Measurements from ENCODE around the gene RPL10. TPM values are rescaled to one million over a fixed set of nuclear protein-coding genes. Genes with fewer than 3 reads are reported as not detected.

The RPL10 gene
- total RNA-seq, 2 experiments from 2014 or later, result 3,597 to 3,654 TPM

GRCh38 chrX:154440623-154441357 is 42.6 kb downstream of the RPL10 start:
- Mint-ChIP-seq H3K27me3 (no peaks in the 10 kb centered on the region), H3K9me3 (no peaks in the 10 kb centered on the region), H3K36me3 (peaks cover 24% of the 10 kb centered on the region), H3K4me3 (no peak overlapping the region), H3K27ac (peak overlapping the region; percentile 19), H3K4me1 (ENCODE audit: low read depth) (peaks cover 27% of the 10 kb centered on the region)
- no peak for DNase-seq
- POLR2A ChIA-PET, result no interaction called here
- intact Hi-C loops (cut with micrococcal nuclease), result loop anchor here (5.0 kb wide), 1 partner anchor 37 kb away; the partner anchor contains the start of gene LAGE3
- CTCF ChIA-PET, result no interaction called here

- intact Hi-C loops (cut with micrococcal nuclease), result loop anchor here (5.0 kb wide), 1 partner anchor 36 kb away; the partner anchor contains the start of gene LAGE3
- Mint-ChIP-seq H3K4me1 (ENCODE audit: low read depth) (peaks cover 28% of the 10 kb centered on the region), H3K27ac (peak overlapping the region; percentile 5), H3K4me3 (no peak overlapping the region), H3K27me3 (no peaks in the 10 kb centered on the region), H3K9me3 (no peaks in the 10 kb centered on the region), H3K36me3 (peaks cover 21% of the 10 kb centered on the region)
- no peak for DNase-seq
- ChIA-PET CTCF (no interaction called here), POLR2A (no interaction called here)
Measured at GRCh38 chrX:154441564-154441963, 43.4 kb downstream of the RPL10 start.

GRCh38 chrX:154441984-154442707 is 44.0 kb downstream of the RPL10 start:
- intact Hi-C loops (cut with micrococcal nuclease), result loop anchor here (5.0 kb wide), 1 partner anchor 35 kb away; the partner anchor contains the start of gene LAGE3
- Mint-ChIP-seq H3K4me3 (no peak overlapping the region), H3K9me3 (no peaks in the 10 kb centered on the region), H3K27me3 (no peaks in the 10 kb centered on the region), H3K4me1 (ENCODE audit: low read depth) (peaks cover 28% of the 10 kb centered on the region), H3K27ac (peak overlapping the region; percentile 38), H3K36me3 (peaks cover 24% of the 10 kb centered on the region)
- POLR2A ChIA-PET, result interaction anchor here (1.5 kb wide), 1 partner anchor 44 kb away, joined by 3 read pairs; the partner anchor contains the start of gene RPL10
- no peak for DNase-seq
- CTCF ChIA-PET, result no interaction called here

- no peaks in the 10 kb centered on the region for H3K27me3 Mint-ChIP-seq
- peaks cover 23% of the 10 kb centered on the region for H3K4me1 Mint-ChIP-seq (ENCODE audit: low read depth)
- ChIA-PET CTCF (no interaction called here), POLR2A (interaction anchor here (0.8 to 1.5 kb wide), 3 partner anchors 14 to 46 kb away, joined by 3 read pairs; partner anchors contain the start of genes PLXNA3 and RPL10)
- no peak overlapping the region for H3K27ac Mint-ChIP-seq
- DNase-seq, result no peak
- H3K4me3 Mint-ChIP-seq, result peak overlapping the region; percentile 57
- H3K36me3 Mint-ChIP-seq, result peaks cover 22% of the 10 kb centered on the region
- intact Hi-C loops (cut with micrococcal nuclease), result loop anchor here (5.0 kb wide), 1 partner anchor 34 kb away; the partner anchor contains the start of gene LAGE3
- no peaks in the 10 kb centered on the region for H3K9me3 Mint-ChIP-seq
Measured at GRCh38 chrX:154443479-154443910, 45.3 kb downstream of the RPL10 start.

- H3K27me3 Mint-ChIP-seq, result no peaks in the 10 kb centered on the region
- ChIA-PET POLR2A (interaction anchor here (0.8 to 1.5 kb wide), 4 partner anchors 14 to 46 kb away, joined by 3 to 4 read pairs (median 3); partner anchors contain the start of genes ATP6AP1, PLXNA3 and RPL10), CTCF (no interaction called here)
- DNase-seq, result peak; percentile 78
- no peak within 1 kb of the TSS for H3K27ac Mint-ChIP-seq
- peaks cover 20% of the 10 kb centered on the region for H3K36me3 Mint-ChIP-seq
- H3K4me1 Mint-ChIP-seq (ENCODE audit: low read depth), result peaks cover 19% of the 10 kb centered on the region
- intact Hi-C loops (cut with micrococcal nuclease), result loop anchor here (5.0 kb wide), 1 partner anchor 33 kb away; the partner anchor contains the start of gene LAGE3
- no peaks in the 10 kb centered on the region for H3K9me3 Mint-ChIP-seq
- peak within 1 kb of the TSS; percentile 70 for H3K4me3 Mint-ChIP-seq
Measured at GRCh38 chrX:154443992-154444754, 46.0 kb downstream of the RPL10 start, which contains the start of gene FAM50A. FAM50A (plus strand) TSS chrX:154444141; CDS start chrX:154444236, 95 bp downstream.

GRCh38 chrX:154444755-154445246 is 46.6 kb downstream of the RPL10 start:
- ChIA-PET CTCF (no interaction called here), POLR2A (interaction anchor here (1.2 to 1.6 kb wide), 3 partner anchors 16 to 47 kb away, joined by 3 to 5 read pairs (median 4); partner anchors contain the start of genes ATP6AP1, RPL10 and UBL4A)
- intact Hi-C loops (cut with micrococcal nuclease), result loop anchor here (5.0 kb wide), 1 partner anchor 32 kb away; the partner anchor contains the start of gene LAGE3
- Mint-ChIP-seq H3K4me1 (ENCODE audit: low read depth) (peaks cover 18% of the 10 kb centered on the region), H3K27ac (no peak overlapping the region), H3K9me3 (no peaks in the 10 kb centered on the region), H3K4me3 (peak overlapping the region; percentile 70), H3K27me3 (no peaks in the 10 kb centered on the region), H3K36me3 (peaks cover 19% of the 10 kb centered on the region)
- DNase-seq, result no peak

GRCh38 chrX:154445776-154446175 is 47.6 kb downstream of the RPL10 start:
- Mint-ChIP-seq H3K36me3 (peaks cover 18% of the 10 kb centered on the region), H3K27me3 (no peaks in the 10 kb centered on the region), H3K4me3 (no peak overlapping the region), H3K27ac (no peak overlapping the region), H3K9me3 (no peaks in the 10 kb centered on the region), H3K4me1 (ENCODE audit: low read depth) (peaks cover 13% of the 10 kb centered on the region)
- POLR2A ChIA-PET, result interaction anchor here (1.2 to 1.6 kb wide), 2 partner anchors 40 to 48 kb away, joined by 3 to 5 read pairs; partner anchors contain the start of genes RPL10 and UBL4A
- CTCF ChIA-PET, result no interaction called here
- intact Hi-C loops (cut with micrococcal nuclease), result no loop called here
- no peak for DNase-seq

- CTCF ChIA-PET, result no interaction called here
- H3K27ac Mint-ChIP-seq, result no peak overlapping the region
- no peak for DNase-seq
- POLR2A ChIA-PET, result interaction anchor here (1.6 kb wide), 1 partner anchor 39 kb away, joined by 5 read pairs; the partner anchor contains the start of gene UBL4A
- H3K4me1 Mint-ChIP-seq (ENCODE audit: low read depth), result peaks cover 13% of the 10 kb centered on the region
- H3K4me3 Mint-ChIP-seq, result no peak overlapping the region
- no peaks in the 10 kb centered on the region for H3K9me3 Mint-ChIP-seq
- no peaks in the 10 kb centered on the region for H3K27me3 Mint-ChIP-seq
- intact Hi-C loops (cut with micrococcal nuclease), result no loop called here
- H3K36me3 Mint-ChIP-seq, result peaks cover 15% of the 10 kb centered on the region
Measured at GRCh38 chrX:154446430-154446829, 48.3 kb downstream of the RPL10 start.

- Mint-ChIP-seq H3K4me1 (ENCODE audit: low read depth) (peaks cover 6% of the 10 kb centered on the region), H3K36me3 (peaks cover 6% of the 10 kb centered on the region)
Measured at GRCh38 chrX:154448484-154448883, 50.3 kb downstream of the RPL10 start.

GRCh38 chrX:154449618-154450017 is 51.4 kb downstream of the RPL10 start:
- intact Hi-C loops (cut with micrococcal nuclease), result no loop called here
- CTCF ChIA-PET, result no interaction called here
- Mint-ChIP-seq H3K27me3 (no peaks in the 10 kb centered on the region), H3K4me1 (ENCODE audit: low read depth) (peaks cover 6% of the 10 kb centered on the region), H3K4me3 (no peak overlapping the region), H3K9me3 (peaks cover 1% of the 10 kb centered on the region), H3K27ac (no peak overlapping the region), H3K36me3 (peaks cover 6% of the 10 kb centered on the region)
- no peak for DNase-seq
- POLR2A ChIA-PET, result no interaction called here

More at GRCh38 chrX:154448484-154448883, 50.3 kb downstream of the RPL10 start:
- Mint-ChIP-seq H3K27ac (no peak overlapping the region), H3K9me3 (no peaks in the 10 kb centered on the region), H3K27me3 (no peaks in the 10 kb centered on the region), H3K4me3 (no peak overlapping the region)
- CTCF ChIA-PET, result no interaction called here
- no peak for DNase-seq
- intact Hi-C loops (cut with micrococcal nuclease), result no loop called here
- POLR2A ChIA-PET, result no interaction called here

GRCh38 chrX:154450312-154450711 is 52.1 kb downstream of the RPL10 start:
- DNase-seq, result no peak
- Mint-ChIP-seq H3K27me3 (no peaks in the 10 kb centered on the region), H3K9me3 (peaks cover 2% of the 10 kb centered on the region), H3K36me3 (peaks cover 6% of the 10 kb centered on the region), H3K4me1 (ENCODE audit: low read depth) (peaks cover 6% of the 10 kb centered on the region), H3K4me3 (no peak overlapping the region), H3K27ac (no peak overlapping the region)
- intact Hi-C loops (cut with micrococcal nuclease), result no loop called here
- CTCF ChIA-PET, result no interaction called here
- POLR2A ChIA-PET, result no interaction called here
